Right atrium auricular region (tissue), 2 donors: ENCODE data around the gene FADS3. TPM values are rescaled to one million over a fixed set of nuclear protein-coding genes. Genes with fewer than 3 reads are reported as not detected.

Source experiments
- DNase-seq: peaks from one replicate; pipeline ENCODE4 v3.0.0-alpha.2; 2019; ENCODE audit warnings: low spot score
- H3K27ac ChIP-seq, 2 donors: fragments of 200-600 bp; sonication (generic); 1 replicate in 1 of 2; 2 replicates in 1 of 2; pipeline ENCODE4 v1.5.1; 2016 to 2019
- H3K27me3 ChIP-seq, 2 donors: fragments of 200-600 bp; sonication (generic); one replicate each; pipeline versions ENCODE4 v1.5.1 to v1.6.0; 2017 to 2019
- H3K36me3 ChIP-seq: fragments of 200-600 bp; sonication (generic); one replicate; pipeline ENCODE4 v1.5.1; 2016
- H3K4me1 ChIP-seq, 2 donors: fragments of 200-600 bp; sonication (generic); one replicate each; pipeline versions ENCODE4 v1.5.1 to v1.6.0; 2017 to 2019
- H3K4me3 ChIP-seq, 2 donors: fragments of 200-600 bp; sonication (generic); 1 replicate in 1 of 2; 2 replicates in 1 of 2; pipeline ENCODE4 v1.5.1; 2017 to 2019; ENCODE audit warnings: mild to moderate bottlenecking in 1 of 2, moderate library complexity in 1 of 2
- H3K9me3 ChIP-seq, 2 donors: fragments of 200-600 bp; sonication (generic); one replicate each; pipeline ENCODE4 v1.5.1; 2019
- CTCF ChIP-seq, 2 donors: fragments of 200-600 bp; sonication (generic); IDR thresholded peaks; one replicate each; pipeline ENCODE4 v1.5.1; 2019; ENCODE audit warnings: antibody characterized with exemption in 2 of 2
- total RNA-seq, 2 donors: library from RNA; depleted of rRNA; stranded (reverse); fragments of >200 nt; gene quantifications; one replicate each; pipeline ENCODE4 v1.1.0, GENCODE V29; 2016

FADS3 gene
- total RNA-seq, 2 donors from 2014 or later = 48.7 to 93.0 TPM

GRCh38 chr11:61895046-61895717 lies 3.8 kb upstream of the FADS3 start:
- no peak overlapping the region for H3K4me3 ChIP-seq
- H3K27ac ChIP-seq = no peak overlapping the region
- H3K36me3 ChIP-seq = peaks cover 10% of the 10 kb centered on the region
- no peak for TF ChIP-seq CTCF (IDR thresholded peaks at IDR 0.05)
- peaks cover 0 to 24% of the 10 kb centered on the region in 2 donors for H3K4me1 ChIP-seq
- H3K27me3 ChIP-seq = no peaks in the 10 kb centered on the region
- H3K9me3 ChIP-seq = no peaks in the 10 kb centered on the region
- DNase-seq = no peak

- Histone ChIP-seq H3K36me3 (peaks cover 10% of the 10 kb centered on the region), H3K27ac (peak overlapping the region in 1 of 2 donors; percentile 37), H3K9me3 (no peaks in the 10 kb centered on the region), H3K4me3 (no peak overlapping the region), H3K4me1 (peaks cover 0 to 31% of the 10 kb centered on the region in 2 donors), H3K27me3 (no peaks in the 10 kb centered on the region)
- DNase-seq = no peak
- TF ChIP-seq CTCF (IDR thresholded peaks at IDR 0.05) = no peak
These were observed 2.6 kb upstream of the FADS3 start for GRCh38 chr11:61893981-61894380.

- no peaks in the 10 kb centered on the region for H3K9me3 ChIP-seq
- H3K36me3 ChIP-seq = peaks cover 4% of the 10 kb centered on the region
- no peak for TF ChIP-seq CTCF (IDR thresholded peaks at IDR 0.05)
- H3K4me1 ChIP-seq = peaks cover 0 to 44% of the 10 kb centered on the region in 2 donors
- H3K4me3 ChIP-seq = peak overlapping the region; percentile 81 to 91
- DNase-seq = no peak
- H3K27me3 ChIP-seq = no peaks in the 10 kb centered on the region
- H3K27ac ChIP-seq = peak overlapping the region; percentile 94 to 96
These were observed 683 bp upstream of the FADS3 start for GRCh38 chr11:61892085-61892370.

- DNase-seq = peak; percentile 89
- Histone ChIP-seq H3K36me3 (no peaks in the 10 kb centered on the region), H3K4me1 (peaks cover 0 to 55% of the 10 kb centered on the region in 2 donors), H3K27me3 (no peaks in the 10 kb centered on the region), H3K4me3 (peak overlapping the region; percentile 81 to 91), H3K9me3 (no peaks in the 10 kb centered on the region), H3K27ac (peak overlapping the region; percentile 94 to 96)
- no peak for TF ChIP-seq CTCF (IDR thresholded peaks at IDR 0.05)
These were observed 615 bp downstream of the FADS3 start for GRCh38 chr11:61890529-61891330.

- TF ChIP-seq CTCF (IDR thresholded peaks at IDR 0.05) = peak in 1 of 2 donors; percentile 31
- Histone ChIP-seq H3K27me3 (no peaks in the 10 kb centered on the region), H3K4me1 (peaks cover 0 to 64% of the 10 kb centered on the region in 2 donors), H3K27ac (peak overlapping the region; percentile 94 to 96), H3K36me3 (no peaks in the 10 kb centered on the region), H3K4me3 (peak overlapping the region; percentile 81 to 91), H3K9me3 (no peaks in the 10 kb centered on the region)
- DNase-seq = no peak
These were observed 1.5 kb downstream of the FADS3 start for GRCh38 chr11:61889831-61890230.
